DND-41 (cell line): Measurements from ENCODE around the gene LMX1A.

Experiments used
- CTCF ChIP-seq: IDR thresholded peaks from 2 replicates; pipeline ENCODE4 v1.5.1; 2012; ENCODE audit warnings: borderline replicate concordance, low read length, moderate library complexity, mild to moderate bottlenecking; ENCODE audit not compliant: poor library complexity, severe bottlenecking; ENCODE audit errors: extremely low read depth
- EZH2 ChIP-seq: IDR thresholded peaks from 3 replicates; pipeline ENCODE4 v1.6.1; 2012; ENCODE audit warnings: borderline replicate concordance, low read depth, mild to moderate bottlenecking, moderate library complexity, low read length, inconsistent platforms; ENCODE audit not compliant: severe bottlenecking

- TF ChIP-seq CTCF (peak; percentile 89), EZH2 (no peak)
These were observed 12.8 kb upstream of the LMX1A start for GRCh38 chr1:165369255-165369848.
